HG03025 (cell line): Measurements from ENCODE around the gene POR.
"Not testable (repeated sequence)": the region's sequence is repeated elsewhere in the genome, so short reads cannot be mapped to it uniquely, and the experiment has no call there.

Experiments used
- ATAC-seq: cut with Tn5 transposase; IDR thresholded peaks from one replicate; pipeline ENCODE4 v1.9.1; 2021; ENCODE audit warnings: mild to moderate bottlenecking, moderate library complexity; ENCODE audit not compliant: unreplicated experiment, low FRiP score

POR gene

DNA sequence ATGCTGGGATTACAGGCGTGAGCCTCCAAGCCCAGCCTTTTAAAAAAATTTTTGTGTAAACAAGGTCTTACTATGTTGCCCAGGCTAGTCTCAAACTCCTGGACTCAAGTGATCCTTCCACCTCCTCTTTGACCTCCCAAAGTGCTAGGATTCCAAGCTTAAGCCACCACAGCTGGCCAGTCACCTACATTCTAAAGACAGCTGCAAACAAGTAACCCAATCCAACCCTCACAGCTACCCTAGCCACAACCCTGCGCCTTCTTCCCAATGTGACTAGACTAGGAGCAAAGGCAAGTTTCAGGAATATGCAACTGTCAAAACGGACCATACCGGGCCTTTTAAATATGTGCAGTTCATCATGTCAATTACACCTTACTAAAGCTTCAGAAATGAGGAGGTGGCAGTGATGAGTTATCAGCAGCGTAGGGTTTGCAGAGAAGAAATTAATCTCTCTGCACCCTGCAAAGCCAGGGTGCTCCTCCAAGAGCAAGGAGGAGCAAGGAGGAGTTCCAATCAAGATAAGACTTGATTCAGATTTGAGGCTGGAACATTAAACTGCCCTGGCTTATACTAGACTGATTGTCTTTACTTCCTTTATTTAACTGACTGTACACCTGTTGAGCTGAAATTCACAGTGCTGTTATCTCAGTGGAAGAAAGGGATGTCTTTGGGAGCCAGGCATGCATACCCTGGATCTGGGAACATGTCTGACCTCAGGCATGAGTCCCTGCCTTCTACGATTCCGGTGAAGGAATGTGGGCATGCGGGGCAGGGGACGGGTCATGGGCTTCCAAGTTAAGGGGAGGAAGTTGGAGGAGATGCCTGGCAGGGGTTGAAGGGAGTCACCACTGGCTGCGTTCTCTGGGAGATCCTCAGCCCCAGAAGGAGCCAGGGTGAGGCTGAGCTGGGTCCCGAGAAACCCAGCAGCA lies 95.0 kb downstream of the POR start:
- ATAC-seq, result no peak

DNA sequence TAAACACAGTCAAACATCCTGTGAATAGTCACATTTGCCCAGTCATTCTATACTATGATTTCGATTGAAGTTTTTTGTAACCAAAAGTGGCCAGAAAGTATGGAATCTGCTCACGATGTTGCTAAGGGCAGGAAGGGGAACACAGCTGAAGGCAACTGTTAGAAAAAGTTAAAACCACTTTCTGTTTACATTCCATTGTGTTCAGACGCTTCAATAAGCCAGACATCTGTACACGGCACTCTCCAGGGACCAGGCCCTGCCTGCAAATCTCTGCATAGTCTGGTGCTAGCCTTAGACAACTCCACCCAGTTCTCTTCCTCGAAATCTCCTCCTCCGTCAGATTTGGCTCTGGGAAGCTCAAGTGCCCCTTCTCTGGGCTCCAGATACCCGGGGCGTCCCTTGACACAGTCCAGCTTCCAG lies 96.5 kb downstream of the POR start:
- no peak for ATAC-seq

DNA sequence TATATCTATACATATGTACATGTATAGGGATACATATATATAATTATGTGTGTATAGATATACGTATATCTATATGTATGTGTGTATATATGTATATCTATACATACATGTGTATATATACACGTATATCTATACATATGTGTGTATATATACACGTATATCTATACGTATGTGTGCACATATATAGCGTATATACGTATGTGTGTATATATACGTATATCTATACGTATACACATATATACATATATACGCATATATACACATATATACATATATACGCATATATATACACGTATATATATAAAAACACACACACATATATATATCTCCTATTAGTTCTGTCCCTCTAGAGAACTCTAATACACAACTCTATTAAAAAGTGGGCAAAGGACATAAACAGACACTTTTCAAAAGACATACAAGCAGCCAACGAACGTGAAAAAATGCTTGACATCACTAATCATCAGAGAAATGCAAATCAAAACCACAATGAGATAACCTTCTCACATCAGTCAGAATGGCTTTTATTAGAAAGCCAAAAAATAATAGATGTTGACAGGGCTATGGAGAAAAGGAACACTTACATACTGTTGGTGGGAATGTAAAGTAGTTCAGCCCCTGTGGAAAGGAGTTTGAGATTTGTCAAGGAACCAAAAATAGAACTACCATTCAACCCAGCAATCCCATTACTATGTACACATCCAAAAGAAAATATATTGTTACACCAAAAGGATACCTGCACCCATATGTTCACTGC lies 101.4 kb downstream of the POR start:
- no peak for ATAC-seq

DNA sequence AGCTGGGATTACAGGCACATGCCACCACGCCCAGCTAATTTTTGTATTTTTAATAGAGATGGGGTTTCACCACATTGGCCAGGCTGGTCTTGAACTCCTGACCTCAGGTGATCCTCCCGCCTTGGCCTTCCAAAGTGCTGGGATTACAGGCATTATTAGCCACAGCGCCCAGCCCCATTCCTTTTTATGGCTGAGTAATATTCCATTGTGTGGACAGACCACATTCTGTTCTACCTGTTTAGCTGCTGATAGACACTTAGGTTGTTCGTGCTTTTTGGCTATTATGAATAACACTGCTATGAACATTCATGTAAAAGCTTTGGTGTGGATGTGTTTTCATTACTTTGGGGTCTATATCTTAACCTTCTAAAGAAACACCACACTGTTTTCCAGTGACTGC lies 103.6 kb downstream of the POR start:
- not testable (repeated sequence) for ATAC-seq

DNA sequence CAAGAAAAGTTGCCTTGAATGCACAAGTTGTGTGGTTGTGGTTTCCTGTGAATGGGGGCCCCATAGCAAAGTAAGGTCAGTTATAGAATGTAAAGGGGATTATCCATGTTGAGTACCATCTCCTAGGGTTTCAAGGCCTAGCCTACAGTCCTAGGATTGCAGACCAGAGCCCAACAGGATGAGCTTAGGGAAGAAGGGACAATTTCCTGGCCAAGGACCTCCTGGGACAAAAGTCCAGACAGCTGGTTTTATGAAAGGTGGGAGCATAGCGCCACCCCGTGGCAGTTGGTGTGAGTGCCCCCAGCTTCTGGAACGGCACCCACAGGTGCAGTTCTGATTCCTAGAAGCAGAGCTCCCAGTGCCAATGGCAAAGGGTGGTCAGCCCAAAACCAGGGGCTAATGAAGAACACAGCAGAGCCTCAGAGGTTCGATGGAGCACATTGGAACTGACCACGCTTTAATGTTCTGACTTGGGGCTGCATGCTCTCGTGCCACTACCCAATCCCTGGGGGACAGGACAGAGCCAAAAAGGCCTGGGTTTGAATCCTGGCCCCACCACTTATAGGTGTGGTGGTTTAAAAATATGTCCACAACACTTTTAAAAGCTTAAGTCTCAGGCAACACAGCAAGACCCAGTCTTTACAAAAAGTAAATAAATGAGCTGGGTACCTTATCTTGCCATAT lies 105.2 kb downstream of the POR start:
- no peak for ATAC-seq

DNA sequence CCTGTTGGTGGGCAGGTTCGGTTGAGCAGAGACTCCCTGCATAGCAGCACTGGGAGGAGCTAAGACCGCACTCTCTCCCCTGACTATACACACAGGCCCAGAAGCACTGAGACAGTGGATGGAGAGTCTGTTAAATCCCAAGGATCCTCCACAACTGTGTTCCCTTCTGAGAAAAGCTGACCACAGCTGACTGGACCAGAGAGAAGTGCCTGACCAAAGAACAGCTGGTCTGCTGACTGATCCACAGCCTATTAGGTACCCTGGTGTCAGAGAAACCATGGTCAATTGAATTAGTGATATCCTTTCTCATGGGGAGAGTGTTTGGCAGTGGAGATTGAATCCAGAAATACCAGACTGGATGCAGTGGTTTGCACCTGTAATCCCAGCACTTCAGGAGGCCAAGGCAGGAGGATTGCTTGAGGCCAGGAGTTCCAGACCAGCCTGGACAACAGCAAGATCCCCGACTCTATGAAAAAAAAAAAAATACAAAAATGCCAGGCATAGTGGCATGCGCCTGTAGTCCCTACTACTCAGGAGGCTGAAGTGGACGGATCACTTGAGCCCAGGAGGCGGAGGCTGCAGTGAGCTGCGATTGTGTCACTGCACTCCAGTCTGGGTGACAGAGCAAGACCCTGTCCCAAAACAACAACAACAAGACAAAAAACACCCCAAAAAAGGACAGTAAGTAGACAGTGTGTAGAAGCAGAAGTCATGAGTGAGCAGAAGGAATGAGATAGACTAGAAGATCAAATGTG lies 107.2 kb downstream of the POR start:
- ATAC-seq, result no peak

DNA sequence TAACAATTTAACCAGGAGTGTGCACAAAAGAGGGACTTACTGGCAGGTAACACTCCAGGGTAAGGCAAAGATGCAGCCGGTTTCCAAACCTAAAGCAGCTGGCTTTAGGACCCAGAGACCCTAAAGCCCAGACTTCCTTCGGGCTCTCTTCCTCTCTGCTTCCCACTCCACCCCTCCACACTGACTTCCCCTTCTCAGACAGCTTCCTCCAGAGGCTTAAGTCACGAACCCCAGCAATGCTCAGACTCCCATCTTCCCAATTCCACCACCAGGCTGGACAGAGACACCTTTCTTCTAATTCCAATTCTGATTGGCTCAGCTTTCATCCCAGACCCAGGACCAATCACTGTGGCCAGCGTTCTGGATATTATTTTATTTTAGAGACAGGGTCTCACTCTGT lies 108.0 kb downstream of the POR start:
- no peak for ATAC-seq

DNA sequence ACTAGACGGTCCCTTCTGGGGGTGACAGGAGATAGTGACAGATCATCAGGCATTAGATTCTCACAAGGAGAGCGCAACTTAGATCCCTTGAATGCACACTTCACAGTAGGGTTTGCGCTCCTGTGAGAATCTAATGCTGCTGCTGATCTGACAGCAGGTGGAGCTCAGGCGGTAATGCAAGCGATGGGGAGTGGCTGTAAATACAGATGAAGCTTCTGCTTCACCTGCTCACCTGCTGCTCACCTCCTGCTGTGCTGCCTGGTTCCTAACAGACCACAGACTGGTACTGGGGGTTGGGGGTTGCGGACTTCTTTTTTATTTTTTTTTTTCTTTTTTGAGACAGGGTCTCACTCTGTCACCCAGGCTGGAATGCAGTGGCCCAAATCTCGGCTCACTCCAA lies 114.7 kb downstream of the POR start:
- ATAC-seq, result not testable (repeated sequence)

DNA sequence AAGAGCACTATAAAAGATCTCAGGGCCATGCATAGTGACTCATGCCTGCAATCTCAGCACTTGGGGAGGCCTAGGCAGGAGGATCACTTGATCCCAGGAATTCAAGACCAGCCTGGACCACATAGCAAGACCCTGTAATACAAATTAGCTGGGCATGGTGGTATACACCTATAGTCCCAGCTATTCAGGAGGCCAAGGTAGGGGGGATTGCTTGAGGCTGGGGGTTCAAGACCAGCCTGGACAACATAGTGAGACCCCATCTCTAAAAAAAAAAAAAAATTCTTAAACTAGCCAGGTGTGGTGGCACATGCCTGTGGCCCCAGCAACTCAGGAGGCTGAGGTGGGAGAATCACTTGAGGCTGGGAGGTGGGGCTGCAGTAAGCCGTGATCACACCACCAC lies 117.0 kb downstream of the POR start:
- no peak for ATAC-seq
